GM21717 (cell line): Measurements from ENCODE around the gene RPL18.

Source experiments
- ATAC-seq: cut with Tn5 transposase; IDR thresholded peaks from one replicate; pipeline ENCODE4 v1.9.1; 2021; ENCODE audit warnings: mild to moderate bottlenecking, moderate library complexity; ENCODE audit not compliant: unreplicated experiment

RPL18 gene

GRCh38 chr19:48614436-48615230 is 4.3 kb downstream of the RPL18 start, which contains the start of gene FAM83E:
Gene FAM83E (minus strand): TSS chr19:48615076. CDS start chr19:48613372, 1,704 bp downstream.
- ATAC-seq, result no peak

- no peak for ATAC-seq
Measured at GRCh38 chr19:48613852-48614435, 5.0 kb downstream of the RPL18 start.

GRCh38 chr19:48613024-48613851 is 5.7 kb downstream of the RPL18 start:
- ATAC-seq, result no peak

GRCh38 chr19:48611872-48612271 is 7.1 kb downstream of the RPL18 start:
- ATAC-seq, result no peak

GRCh38 chr19:48609571-48610108 is 9.3 kb downstream of the RPL18 start:
- ATAC-seq, result no peak

GRCh38 chr19:48608798-48609263 is 10.1 kb downstream of the RPL18 start:
- no peak for ATAC-seq

- ATAC-seq, result no peak
Measured at GRCh38 chr19:48607359-48607755, 11.6 kb downstream of the RPL18 start.

- no peak for ATAC-seq
Measured at GRCh38 chr19:48606463-48607358, 12.3 kb downstream of the RPL18 start, which contains the start of gene SPACA4. Gene SPACA4 (plus strand): TSS chr19:48606742. CDS start chr19:48606979, 237 bp downstream.

- no peak for ATAC-seq
Measured at GRCh38 chr19:48603850-48604249, 15.1 kb downstream of the RPL18 start.

- ATAC-seq, result no peak
Measured at GRCh38 chr19:48603449-48603848, 15.5 kb downstream of the RPL18 start.

- ATAC-seq, result no peak
Measured at GRCh38 chr19:48603001-48603400, 16.0 kb downstream of the RPL18 start.

- ATAC-seq, result no peak
Measured at GRCh38 chr19:48600679-48601417, 18.1 kb downstream of the RPL18 start.

- ATAC-seq, result no peak
Measured at GRCh38 chr19:48598996-48599700, 19.8 kb downstream of the RPL18 start.

- ATAC-seq, result no peak
Measured at GRCh38 chr19:48596679-48597465, 22.1 kb downstream of the RPL18 start.

- no peak for ATAC-seq
Measured at GRCh38 chr19:48596237-48596636, 22.7 kb downstream of the RPL18 start.

GRCh38 chr19:48595833-48596232 is 23.1 kb downstream of the RPL18 start:
- ATAC-seq, result no peak

GRCh38 chr19:48595171-48595570 is 23.8 kb downstream of the RPL18 start:
- ATAC-seq, result no peak

- ATAC-seq, result no peak
Measured at GRCh38 chr19:48591021-48591420, 28.0 kb downstream of the RPL18 start.
